PFSK-1 (cell line): Measurements from ENCODE around the gene UQCR10.

Experiments
- FOXP2 ChIP-seq: optimal IDR thresholded peaks from 2 replicates; pipeline ENCODE3; 2011; ENCODE audit warnings: borderline replicate concordance, control low read depth, inconsistent platforms; ENCODE audit not compliant: insufficient read depth; ENCODE audit errors: extremely low read length, extremely low read depth
- POLR2AphosphoS5 ChIP-seq: IDR thresholded peaks from 2 replicates; pipeline ENCODE4 v1.6.1; 2012; ENCODE audit warnings: low read depth, mild to moderate bottlenecking, control low read depth, low read length, moderate library complexity
- REST ChIP-seq, 2 experiments: IDR thresholded peaks; 2 replicates each; pipeline versions ENCODE4 v1.6.1 to v1.8.0; 2011 to 2012; ENCODE audit warnings: low read depth in 2 of 2, low read length in 2 of 2, control low read depth in 1 of 2, inconsistent platforms in 1 of 2, mild to moderate bottlenecking in 1 of 2, moderate library complexity in 1 of 2; ENCODE audit not compliant: insufficient read depth in 1 of 2
- SIN3A ChIP-seq: IDR thresholded peaks from 2 replicates; pipeline ENCODE4 v1.6.1; 2012; ENCODE audit warnings: mild to moderate bottlenecking, low read length, moderate library complexity, borderline replicate concordance; ENCODE audit not compliant: insufficient read depth
- TAF1 ChIP-seq: IDR thresholded peaks from 2 replicates; pipeline ENCODE4 v1.6.1; 2012; ENCODE audit warnings: low read length, control low read depth, borderline replicate concordance; ENCODE audit not compliant: insufficient read depth

The UQCR10 gene

GRCh38 chr22:29782061-29782845 is 15.1 kb downstream of the UQCR10 start:
- TF ChIP-seq SIN3A, result no peak
- no peak for TF ChIP-seq POLR2AphosphoS5

- TF ChIP-seq SIN3A (no peak), REST (IDR thresholded peaks at IDR 0.05; ENCODE audit: insufficient read depth in 1 of 2, low read depth in 2 of 2, low read length in 2 of 2) (no peak), FOXP2 (no peak), TAF1 (no peak), POLR2AphosphoS5 (no peak)
These were observed 17.5 kb downstream of the UQCR10 start for GRCh38 chr22:29784451-29785361.

- TF ChIP-seq TAF1 (no peak), SIN3A (no peak), REST (IDR thresholded peaks at IDR 0.05; ENCODE audit: insufficient read depth in 1 of 2, low read depth in 2 of 2, low read length in 2 of 2) (no peak), FOXP2 (no peak), POLR2AphosphoS5 (no peak)
These were observed 18.9 kb downstream of the UQCR10 start for GRCh38 chr22:29786031-29786430.

GRCh38 chr22:29787371-29787980 is 20.3 kb downstream of the UQCR10 start:
- no peak for TF ChIP-seq FOXP2
- no peak for TF ChIP-seq TAF1
- TF ChIP-seq POLR2AphosphoS5, result no peak
- TF ChIP-seq REST (IDR thresholded peaks at IDR 0.05; ENCODE audit: insufficient read depth in 1 of 2, low read depth in 2 of 2, low read length in 2 of 2), result no peak
- no peak for TF ChIP-seq SIN3A

- TF ChIP-seq POLR2AphosphoS5 (no peak), TAF1 (no peak), FOXP2 (no peak), REST (IDR thresholded peaks at IDR 0.05; ENCODE audit: insufficient read depth in 1 of 2, low read depth in 2 of 2, low read length in 2 of 2) (no peak), SIN3A (no peak)
These were observed 21.4 kb downstream of the UQCR10 start for GRCh38 chr22:29788339-29789279.
